GM12801 (cell line): Measurements from ENCODE around the gene OR13J1.

ENCODE experiments used
- TF ChIP-seq, protein P1 (sequence below): IDR thresholded peaks from one replicate; pipeline ENCODE4 v1.5.1; 2011; ENCODE audit warnings: control low read depth; ENCODE audit not compliant: insufficient read length; ENCODE audit errors: extremely low read depth

Gene OR13J1

DNA sequence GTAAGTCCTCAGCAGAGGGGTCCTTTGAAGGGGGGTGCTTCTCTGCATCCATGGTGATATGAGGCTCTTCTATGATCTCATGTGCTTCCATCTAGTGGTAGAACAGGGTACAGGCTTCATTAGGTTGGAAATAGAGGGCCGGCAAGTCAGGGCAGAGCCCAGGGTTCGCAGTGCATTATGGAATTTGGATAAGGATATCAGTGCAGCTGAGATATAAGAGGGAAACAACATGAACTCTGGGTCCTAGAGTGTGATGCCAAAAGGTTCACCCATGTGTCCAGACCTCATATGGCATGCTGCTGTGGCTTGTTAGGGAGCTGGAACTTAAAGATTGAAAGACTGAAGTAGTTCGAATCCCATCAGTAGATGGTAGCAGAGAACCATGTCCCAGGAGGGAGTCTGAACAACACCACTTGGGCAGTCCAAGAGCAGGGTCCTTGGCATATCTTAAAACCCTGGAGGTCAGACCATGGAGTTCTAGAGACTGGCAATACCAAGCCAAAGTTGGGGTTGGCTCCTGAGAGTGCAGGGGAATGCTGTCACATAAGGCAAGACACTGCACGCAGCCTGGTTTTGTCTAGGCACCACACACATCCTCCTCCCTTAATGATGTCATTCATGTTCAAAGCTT lies 44.0 kb downstream of the OR13J1 start:
- TF ChIP-seq, protein P1, sequence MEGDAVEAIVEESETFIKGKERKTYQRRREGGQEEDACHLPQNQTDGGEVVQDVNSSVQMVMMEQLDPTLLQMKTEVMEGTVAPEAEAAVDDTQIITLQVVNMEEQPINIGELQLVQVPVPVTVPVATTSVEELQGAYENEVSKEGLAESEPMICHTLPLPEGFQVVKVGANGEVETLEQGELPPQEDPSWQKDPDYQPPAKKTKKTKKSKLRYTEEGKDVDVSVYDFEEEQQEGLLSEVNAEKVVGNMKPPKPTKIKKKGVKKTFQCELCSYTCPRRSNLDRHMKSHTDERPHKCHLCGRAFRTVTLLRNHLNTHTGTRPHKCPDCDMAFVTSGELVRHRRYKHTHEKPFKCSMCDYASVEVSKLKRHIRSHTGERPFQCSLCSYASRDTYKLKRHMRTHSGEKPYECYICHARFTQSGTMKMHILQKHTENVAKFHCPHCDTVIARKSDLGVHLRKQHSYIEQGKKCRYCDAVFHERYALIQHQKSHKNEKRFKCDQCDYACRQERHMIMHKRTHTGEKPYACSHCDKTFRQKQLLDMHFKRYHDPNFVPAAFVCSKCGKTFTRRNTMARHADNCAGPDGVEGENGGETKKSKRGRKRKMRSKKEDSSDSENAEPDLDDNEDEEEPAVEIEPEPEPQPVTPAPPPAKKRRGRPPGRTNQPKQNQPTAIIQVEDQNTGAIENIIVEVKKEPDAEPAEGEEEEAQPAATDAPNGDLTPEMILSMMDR = no peak

DNA sequence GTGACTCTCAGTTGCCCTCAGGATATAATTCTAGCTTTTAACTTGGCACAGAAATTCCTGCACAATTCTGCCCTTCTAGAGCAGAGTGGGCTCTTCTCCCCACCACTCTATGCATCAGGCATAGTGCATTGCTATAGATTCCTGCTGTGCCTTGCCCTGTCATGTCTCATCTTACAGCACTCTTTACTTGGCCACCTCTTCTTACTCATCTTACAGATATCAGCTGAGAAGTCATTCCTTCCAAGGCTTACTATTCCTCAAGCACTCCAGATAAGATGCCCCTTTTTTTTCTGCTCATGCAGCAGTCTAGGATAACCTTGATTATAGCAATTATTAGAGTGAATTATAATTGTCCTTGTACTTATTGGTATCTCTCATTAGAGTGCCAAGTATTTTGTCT lies 47.3 kb downstream of the OR13J1 start:
- TF ChIP-seq, protein P1 = no peak

DNA sequence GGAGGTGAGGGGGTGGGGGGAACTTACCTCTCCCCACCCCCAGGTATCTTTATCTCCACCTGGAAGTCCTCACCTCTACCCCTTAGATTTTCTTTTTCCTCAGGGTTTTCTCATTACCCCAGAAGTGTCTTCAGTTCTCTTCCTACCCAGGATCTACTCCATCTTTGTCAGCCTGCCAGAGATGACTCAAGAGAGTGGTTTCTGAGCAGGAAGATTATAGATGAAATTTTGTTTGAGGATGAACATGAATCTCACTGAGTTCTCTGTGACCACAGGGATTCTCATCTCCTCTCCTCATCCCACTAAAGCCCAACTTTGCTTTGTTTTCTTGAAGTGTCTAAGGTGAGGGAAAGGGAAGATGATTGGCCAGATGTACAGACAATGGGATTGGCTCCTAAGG lies 50.1 kb downstream of the OR13J1 start:
- TF ChIP-seq, protein P1 = no peak
